ENCODE data around the gene DYNLRB2. TPM values are rescaled to one million over a fixed set of nuclear protein-coding genes. Genes with fewer than 3 reads are reported as not detected.
A peak's percentile ranks its signal among the peaks of the same experiment; 100 is the strongest.

DYNLRB2 gene
- total and polyA plus RNA-seq, 2 of the 13 experiments (the other 11 are each of a cell fraction or from before 2014, with no cell fraction given): not detected

DNA sequence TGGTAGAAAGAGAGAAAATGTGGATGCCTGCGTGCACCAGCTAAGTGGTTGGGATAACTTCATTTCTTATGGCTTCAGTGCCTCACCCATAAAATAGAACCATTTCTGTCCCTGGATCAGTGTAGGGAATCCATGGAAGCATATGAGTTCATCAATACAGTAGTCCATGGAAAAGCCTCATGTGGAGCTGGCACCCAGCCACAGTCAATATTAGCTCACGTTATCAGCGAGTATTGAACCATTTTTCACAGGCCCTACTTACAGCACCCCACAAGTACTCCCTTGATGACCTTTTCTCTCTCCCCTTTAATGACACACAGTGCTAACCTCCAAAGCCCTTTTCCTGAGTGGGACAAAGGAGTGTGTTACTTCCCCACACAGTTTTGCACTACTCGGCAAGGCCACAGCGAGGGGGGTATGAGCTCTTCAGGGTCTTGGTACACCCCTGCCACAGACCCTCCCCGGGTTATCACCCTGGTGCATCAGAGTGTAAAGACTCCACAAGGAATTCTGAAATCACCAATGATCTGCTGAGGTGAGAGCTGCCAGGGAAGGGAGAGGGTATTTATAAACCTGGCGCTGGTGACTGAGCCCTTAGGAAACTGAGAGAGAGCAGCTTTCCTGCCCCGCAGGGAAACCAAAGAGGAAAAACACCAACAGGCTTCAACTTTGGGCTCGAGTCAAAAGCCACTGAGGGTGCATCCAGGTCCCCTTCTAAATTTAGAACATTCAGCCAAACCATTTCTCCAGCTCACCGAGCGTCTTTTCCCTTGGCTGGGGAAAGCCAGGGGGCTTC is 36.9 kb downstream of the DYNLRB2 start (continued):
- TF ChIP-seq HNF1B (CRISPR knock-in tag; IDR thresholded peaks at IDR 0.05): no peak
- no peak for TF ChIP-seq ZNF3 (CRISPR knock-in tag; IDR thresholded peaks at IDR 0.05)
- no peak for TF ChIP-seq HNRNPUL1 (IDR thresholded peaks at IDR 0.05; ENCODE audit: low read depth, low read length)
- no peak for TF ChIP-seq HNRNPK (IDR thresholded peaks at IDR 0.05; ENCODE audit: low read depth, low read length, poor library complexity, severe bottlenecking)
- no peak for TF ChIP-seq SOX6 (IDR thresholded peaks at IDR 0.05)
- TF ChIP-seq SOX6 (CRISPR knock-in tag; IDR thresholded peaks at IDR 0.05): peak; percentile 34; the same call in 1 of the 2 replicates
- TF ChIP-seq ZNF703 (CRISPR knock-in tag; IDR thresholded peaks at IDR 0.05; ENCODE audit: borderline replicate concordance): 0 out of 2 replicates have a peak, but pooled peaks have one; percentile 25
- TF ChIP-seq TBX2 (CRISPR knock-in tag; IDR thresholded peaks at IDR 0.05; ENCODE audit: borderline replicate concordance): peak; percentile 63
- no peak for TF ChIP-seq KDM4B (CRISPR knock-in tag; IDR thresholded peaks at IDR 0.05)
- TF ChIP-seq ZFX (CRISPR knock-in tag; IDR thresholded peaks at IDR 0.05; ENCODE audit: low read depth): peak; percentile 33; the same call in 1 of the 2 replicates

- peaks cover 7% of the 10 kb centered on the region; the same call in 1 of the 2 replicates for H3K9me3 ChIP-seq (ENCODE audit: low read length)
- in situ Hi-C loops (cut with HindIII; ENCODE audit: extremely low pct_ligation_motif_present, low pct_unique_long_range_greater_than_20kb) (no loop called here), intact Hi-C loops (cut with micrococcal nuclease; ENCODE audit: unreplicated experiment) (no loop called here)
- WGBS (ENCODE audit: low lambda C conversion rate): 35% methylated on average over 10 of the region's 10 CpGs
- H3K4me3 ChIP-seq (replicated peaks in 1 of 3; ENCODE audit: insufficient read depth in 1 of 3, low read depth in 2 of 3, low read length in 3 of 3): no peak overlapping the region
- no peak overlapping the region for H3K9ac ChIP-seq (ENCODE audit: insufficient read depth, low read depth, low read length)
- POLR2A ChIA-PET: no interaction called here
- H3K79me2 ChIP-seq (ENCODE audit: insufficient read depth, low read length): no peaks in the 10 kb centered on the region
- CTCF ChIA-PET (ENCODE audit: low intra/inter-chr PET ratio, low total read pairs): no interaction called here
- H3K4me2 ChIP-seq (ENCODE audit: low read depth, low read length): no peak overlapping the region
- H3K4me1 ChIP-seq (ENCODE audit: insufficient read depth, low read length): no peaks in the 10 kb centered on the region
- H3K27me3 ChIP-seq (ENCODE audit: control insufficient read depth in 1 of 2, insufficient read depth in 2 of 2, low read length in 2 of 2): no peaks in the 10 kb centered on the region
- no peak for FAIRE-seq
- DNase-seq (ENCODE audit: low spot score): no peak
- no peak overlapping the region for H2AFZ ChIP-seq (ENCODE audit: low read length)
- H3K36me3 ChIP-seq (replicated peaks in 1 of 2; ENCODE audit: control insufficient read depth in 1 of 2, insufficient read depth in 2 of 2, low read length in 2 of 2): no peaks in the 10 kb centered on the region
- no peaks in the 10 kb centered on the region for H4K20me1 ChIP-seq (ENCODE audit: insufficient read depth, low read length)
- ATAC-seq: no peak
- no peak overlapping the region for H3K27ac ChIP-seq (ENCODE audit: extremely low read length, insufficient read depth, low read length)
- BruUV-seq (replicated peaks): no TSS peak
- TF ChIP-seq HMGA1 (CRISPR knock-in tag; conservative IDR thresholded peaks at IDR 0.05) (no peak), ZNF407 (CRISPR knock-in tag; IDR thresholded peaks at IDR 0.05; ENCODE audit: not compliant biosample characterization) (no peak)
These were observed 39.5 kb downstream of the DYNLRB2 start for GRCh38 chr16:80580109-80580832.

Measured in HepG2 (cell line).